Esophagus mucosa (tissue), 1 donor: ENCODE measurements around the gene C19orf33. TPM values are rescaled to one million over a fixed set of nuclear protein-coding genes. Genes with fewer than 3 reads are reported as not detected.

ENCODE experiments used
- ATAC-seq: fragments of 200-7000 bp; cut with Tn5 transposase; one replicate; pipeline ENCODE4 v1.9.1; 2020
- total RNA-seq: library from RNA; stranded (reverse); gene quantifications from one replicate; pipeline ENCODE4 v1.2.4, GENCODE V29; 2023
- donor health status: DM: yes; HTN: yes; CAD: no.

The C19orf33 gene
- total RNA-seq, 1 donor from 2014 or later = 272 TPM

DNA sequence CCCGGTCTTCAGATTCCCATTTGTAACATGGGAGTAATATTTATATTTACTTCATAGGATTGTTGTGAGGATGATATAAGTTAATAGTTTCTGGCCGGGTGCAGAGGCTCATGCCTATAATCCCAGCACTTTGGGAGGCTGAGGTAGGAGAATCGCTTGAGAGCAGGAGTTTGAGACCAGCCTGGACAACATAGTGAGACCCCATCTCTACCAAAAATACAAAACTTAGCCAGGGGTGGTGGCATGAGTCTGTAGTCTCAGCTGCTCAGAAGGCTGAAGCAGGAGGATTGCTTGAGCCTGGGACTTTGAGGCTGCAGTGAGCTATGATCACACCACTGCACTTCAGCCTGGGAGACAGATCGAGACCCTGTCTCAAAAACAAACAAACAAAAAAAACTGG lies 42.8 kb downstream of the C19orf33 start:
- ATAC-seq = no peak

DNA sequence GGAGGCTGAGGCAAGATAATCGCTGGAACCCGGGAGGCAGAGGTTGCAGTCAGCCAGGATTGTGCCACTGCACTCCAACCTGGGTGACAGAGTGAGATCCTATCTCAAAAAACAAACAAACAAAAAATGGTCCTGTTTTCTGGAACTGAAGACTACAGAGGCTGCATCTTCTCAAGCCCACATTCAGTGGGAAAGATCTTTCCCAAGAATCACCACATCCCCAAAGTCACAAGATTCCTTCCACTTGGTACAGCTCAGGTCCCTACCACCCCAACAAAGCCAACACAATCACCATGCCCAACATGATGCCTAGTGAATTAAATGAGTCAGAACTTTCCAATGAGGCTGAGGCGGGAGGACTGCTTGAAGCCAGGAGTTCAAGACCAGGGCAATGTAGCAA lies 46.8 kb downstream of the C19orf33 start:
- ATAC-seq = no peak

DNA sequence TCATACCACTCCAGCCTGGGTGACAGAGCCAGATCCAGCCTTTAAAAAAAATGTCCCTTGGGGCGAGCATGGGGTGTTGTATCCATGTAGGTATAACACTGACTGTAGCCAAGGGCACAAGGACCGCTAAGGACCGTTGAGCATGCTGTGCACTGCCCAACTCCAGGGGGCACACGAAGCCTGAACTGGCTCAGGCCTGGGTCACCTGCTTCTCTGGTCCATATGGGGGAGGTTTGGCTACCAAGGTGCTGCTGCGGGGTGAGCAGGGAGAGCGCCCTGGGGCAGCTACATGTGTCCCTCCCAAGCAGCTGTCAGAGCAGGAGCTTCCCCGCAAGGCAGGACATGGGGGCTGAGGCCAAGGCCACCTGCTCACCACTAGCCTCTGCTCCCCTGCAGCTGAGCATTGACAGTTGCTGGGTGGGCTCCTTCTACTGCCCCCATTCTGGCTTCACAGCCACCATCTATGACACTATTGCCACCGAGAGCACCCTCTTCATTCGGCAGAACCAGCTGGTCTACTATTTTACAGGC lies 47.9 kb downstream of the C19orf33 start:
- ATAC-seq = peak; percentile 6

DNA sequence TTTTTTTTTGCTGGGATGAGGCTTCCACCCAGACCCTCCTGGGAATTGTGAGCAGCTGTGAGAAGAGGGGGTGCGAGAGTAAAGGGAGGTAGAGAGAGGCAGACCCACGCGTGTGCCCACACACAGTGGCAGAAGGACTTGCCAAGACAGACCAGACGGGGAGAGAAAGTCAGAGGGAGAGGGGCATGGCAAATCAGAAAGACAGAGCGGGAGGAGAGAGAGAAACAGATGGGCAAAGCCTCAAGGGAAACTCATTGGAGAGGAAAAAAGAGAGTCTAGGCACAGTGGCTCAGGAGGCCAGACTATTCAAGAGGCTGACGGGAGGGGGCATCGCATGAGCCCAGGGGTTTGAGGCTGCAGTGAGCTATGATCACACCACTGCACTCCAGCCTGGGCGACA lies 48.6 kb downstream of the C19orf33 start:
- no peak for ATAC-seq

Other genes with a start within 250 kb of the C19orf33 start
- gene DPF1, start 80.0 kb upstream of the C19orf33 start, total RNA-seq = 0.16 TPM
- gene PPP1R14A, start 47.9 kb upstream of the C19orf33 start, total RNA-seq = 2.8 TPM
- 356 TPM for gene SPINT2, start 39.7 kb upstream of the C19orf33 start, total RNA-seq
- 43.1 TPM for gene YIF1B, start 11.7 kb downstream of the C19orf33 start, total RNA-seq
- 22.8 TPM for gene KCNK6, start 15.6 kb downstream of the C19orf33 start, total RNA-seq
- gene CATSPERG, start 31.6 kb downstream of the C19orf33 start, total RNA-seq = 2.0 TPM
- gene PSMD8, start 70.3 kb downstream of the C19orf33 start, total RNA-seq = 154 TPM
- not detected for gene GGN, start 83.8 kb downstream of the C19orf33 start, total RNA-seq
- 0.56 TPM for gene SPRED3, start 84.4 kb downstream of the C19orf33 start, total RNA-seq
- gene FAM98C, start 98.8 kb downstream of the C19orf33 start, total RNA-seq = 20.8 TPM
- gene RASGRP4, start 122.0 kb downstream of the C19orf33 start, total RNA-seq = 0.24 TPM
- gene RYR1, start 129.4 kb downstream of the C19orf33 start, total RNA-seq = 6.4 TPM